WI38 (cell line): ENCODE results near the gene CCDC80.
A peak's percentile ranks its signal among the peaks of the same experiment; 100 is the strongest.

Source experiments
- H3K4me3 ChIP-seq: 2 replicates; pipeline ENCODE4 v1.5.1; 2011; ENCODE audit warnings: low read depth, mild to moderate bottlenecking, control low read depth, low read length
- CTCF ChIP-seq: IDR thresholded peaks from 2 replicates; pipeline ENCODE4 v1.5.1; 2012; ENCODE audit warnings: low read depth, mild to moderate bottlenecking, control low read depth, low read length

The CCDC80 gene

GRCh38 chr3:112593258-112593657, 47.7 kb downstream of the CCDC80 start:
- H3K4me3 ChIP-seq = no peak overlapping the region
- TF ChIP-seq CTCF = no peak

- no peak for TF ChIP-seq CTCF
- H3K4me3 ChIP-seq = no peak overlapping the region
Observed at GRCh38 chr3:112587336-112587735, 53.6 kb downstream of the CCDC80 start.

DNA sequence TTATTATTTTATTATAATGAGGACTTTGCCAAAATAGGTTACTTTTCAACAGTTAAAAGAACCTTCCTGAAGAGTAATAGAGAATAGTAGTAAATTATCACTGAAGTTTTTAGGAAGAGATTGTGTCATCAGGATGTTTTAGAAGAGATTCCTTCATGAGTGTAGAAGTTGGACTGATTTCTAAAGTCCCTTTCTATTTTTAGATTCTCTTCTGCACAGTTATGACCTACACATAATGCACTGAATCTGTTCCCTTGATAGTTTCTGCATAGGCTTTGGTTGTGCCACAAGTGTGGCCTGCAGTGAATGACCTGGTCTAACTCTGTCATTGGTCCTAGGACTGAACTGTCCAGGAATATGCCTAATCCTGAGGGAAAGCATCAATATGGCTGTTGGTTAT, 55.2 kb downstream of the CCDC80 start:
- TF ChIP-seq CTCF = no peak

GRCh38 chr3:112583105-112583504, 57.8 kb downstream of the CCDC80 start:
- no peak overlapping the region for H3K4me3 ChIP-seq
- no peak for TF ChIP-seq CTCF

More for the DNA sequence above, 55.2 kb downstream of the CCDC80 start:
- no peak overlapping the region for H3K4me3 ChIP-seq

DNA sequence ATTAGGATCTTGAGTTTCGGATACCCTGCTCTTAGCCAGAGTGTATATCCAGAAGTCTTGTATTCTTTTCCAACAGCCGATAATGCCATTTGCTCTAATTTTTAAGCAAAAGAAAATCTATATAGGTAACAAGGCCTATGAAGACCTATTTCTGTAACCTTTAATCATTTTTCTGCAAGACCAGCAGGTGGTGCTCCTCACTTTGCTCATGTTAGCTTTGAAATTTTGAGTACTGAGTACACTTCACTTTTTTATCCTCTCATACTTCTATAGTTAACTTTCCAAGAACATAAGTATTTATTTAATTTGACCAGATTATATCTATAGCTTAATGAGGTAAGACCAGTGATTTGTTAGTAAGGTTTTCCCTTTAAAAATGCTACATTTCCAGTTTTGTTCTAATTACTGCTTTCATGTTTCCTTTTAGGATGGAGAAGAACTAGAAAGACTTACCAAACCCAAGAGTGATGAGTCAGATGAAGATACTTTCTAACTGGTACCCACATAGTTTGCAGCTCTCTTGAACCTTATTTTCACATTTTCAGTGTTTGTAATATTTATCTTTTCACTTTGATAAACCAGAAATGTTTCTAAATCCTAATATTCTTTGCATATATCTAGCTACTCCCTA, 58.6 kb downstream of the CCDC80 start:
- peak; percentile 33; the same call in 1 of the 2 replicates for TF ChIP-seq CTCF
- no peak overlapping the region for H3K4me3 ChIP-seq

DNA sequence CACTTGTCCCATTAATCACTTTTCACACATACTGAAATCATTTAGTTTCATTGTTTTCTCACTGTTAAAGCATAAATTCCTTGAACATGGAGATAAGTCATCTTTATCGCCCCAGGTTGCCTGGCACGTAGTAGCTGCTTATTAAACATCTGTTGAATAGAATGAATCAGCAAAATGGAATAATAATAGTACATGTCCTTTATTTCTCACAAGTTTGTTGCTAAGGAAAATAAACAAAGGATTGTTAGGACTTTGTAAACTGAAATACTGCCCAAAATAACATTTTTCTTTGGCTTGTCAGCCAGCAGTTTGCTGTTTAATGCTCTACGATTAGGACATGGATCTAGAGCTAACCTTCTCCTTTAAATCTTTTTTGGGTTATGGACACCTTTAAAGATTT, 61.2 kb downstream of the CCDC80 start:
- no peak for TF ChIP-seq CTCF
- no peak overlapping the region for H3K4me3 ChIP-seq

DNA sequence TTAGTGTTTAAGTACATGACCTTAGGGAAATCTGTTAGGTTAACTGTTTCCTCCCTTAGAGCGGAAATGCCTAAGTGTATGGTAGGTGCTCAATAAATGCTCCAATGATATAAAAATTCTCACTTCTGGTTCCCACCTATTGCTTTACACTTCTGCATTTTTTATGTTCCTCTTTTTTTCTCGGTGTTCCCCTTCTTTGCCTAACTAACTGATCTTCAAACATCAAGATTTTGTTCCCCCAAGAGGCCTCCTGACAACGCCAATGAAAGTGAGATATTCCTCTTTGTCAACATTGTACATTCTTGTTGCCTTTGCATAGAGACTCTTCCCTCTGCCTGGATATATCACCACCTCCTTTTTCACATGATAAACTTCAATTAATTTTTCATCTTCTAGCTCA, 61.7 kb downstream of the CCDC80 start:
- no peak for TF ChIP-seq CTCF
- H3K4me3 ChIP-seq = no peak overlapping the region
